IMR-90 (cell line): ENCODE data around the gene ADD3.

Experiments
- CHD1 ChIP-seq: IDR thresholded peaks from 2 replicates; pipeline ENCODE4 v1.6.1; 2012; ENCODE audit warnings: low read depth, low read length, improper control_type of control experiment
- FOS ChIP-seq: fragments of 150-350 bp; IDR thresholded peaks from 2 replicates; pipeline ENCODE4 v1.6.1; 2016; ENCODE audit warnings: low read depth, low read length
- MXI1 ChIP-seq: IDR thresholded peaks from 2 replicates; pipeline ENCODE4 v1.6.1; 2012; ENCODE audit warnings: low read depth, mild to moderate bottlenecking, low read length, moderate library complexity, borderline replicate concordance
- POLR2A ChIP-seq: IDR thresholded peaks from 2 replicates; pipeline ENCODE4 v1.6.1; 2012; ENCODE audit warnings: mild to moderate bottlenecking, low read depth, low read length
- RFX5 ChIP-seq: IDR thresholded peaks from 2 replicates; pipeline ENCODE4 v1.8.0; 2012; ENCODE audit warnings: low read depth, mild to moderate bottlenecking, low read length, moderate library complexity
- TF ChIP-seq, protein P1 (sequence below): conservative IDR thresholded peaks from 2 replicates; pipeline ENCODE4 v1.5.1; 2012; ENCODE audit warnings: mild to moderate bottlenecking, low read depth, low read length, improper control_type of control experiment

- no peak for TF ChIP-seq POLR2A
- TF ChIP-seq CHD1, result no peak
- TF ChIP-seq, protein P1, sequence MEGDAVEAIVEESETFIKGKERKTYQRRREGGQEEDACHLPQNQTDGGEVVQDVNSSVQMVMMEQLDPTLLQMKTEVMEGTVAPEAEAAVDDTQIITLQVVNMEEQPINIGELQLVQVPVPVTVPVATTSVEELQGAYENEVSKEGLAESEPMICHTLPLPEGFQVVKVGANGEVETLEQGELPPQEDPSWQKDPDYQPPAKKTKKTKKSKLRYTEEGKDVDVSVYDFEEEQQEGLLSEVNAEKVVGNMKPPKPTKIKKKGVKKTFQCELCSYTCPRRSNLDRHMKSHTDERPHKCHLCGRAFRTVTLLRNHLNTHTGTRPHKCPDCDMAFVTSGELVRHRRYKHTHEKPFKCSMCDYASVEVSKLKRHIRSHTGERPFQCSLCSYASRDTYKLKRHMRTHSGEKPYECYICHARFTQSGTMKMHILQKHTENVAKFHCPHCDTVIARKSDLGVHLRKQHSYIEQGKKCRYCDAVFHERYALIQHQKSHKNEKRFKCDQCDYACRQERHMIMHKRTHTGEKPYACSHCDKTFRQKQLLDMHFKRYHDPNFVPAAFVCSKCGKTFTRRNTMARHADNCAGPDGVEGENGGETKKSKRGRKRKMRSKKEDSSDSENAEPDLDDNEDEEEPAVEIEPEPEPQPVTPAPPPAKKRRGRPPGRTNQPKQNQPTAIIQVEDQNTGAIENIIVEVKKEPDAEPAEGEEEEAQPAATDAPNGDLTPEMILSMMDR, result no peak
- no peak for TF ChIP-seq MXI1
- no peak for TF ChIP-seq RFX5
- no peak for TF ChIP-seq FOS
Measured at GRCh38 chr10:109971634-109972033, 36.1 kb upstream of the ADD3 start.
